T-helper 1 cell treated with Interleukin-12 subunit alpha and Interleukin-12 subunit beta and Interleukin-4 antibody, amounts not matched to agents 30 ng/mL and 1 ng/mL, for 36 hours (primary cell): Measurements from ENCODE around the gene SIX1. TPM values are rescaled to one million over a fixed set of nuclear protein-coding genes. Genes with fewer than 3 reads are reported as not detected.

Source experiments
- intact Hi-C: fragments of 100-400 bp; cut with micrococcal nuclease; formaldehyde crosslinking; loops from one replicate; pipeline ENCODE4 v1.15.1; 2024
- total RNA-seq: library from RNA; stranded (reverse); gene quantifications from 2 replicates; pipeline ENCODE4 v1.2.3, GENCODE V29; 2022

Gene SIX1
- total RNA-seq, 1 donor from 2014 or later, result 1.2 TPM

DNA sequence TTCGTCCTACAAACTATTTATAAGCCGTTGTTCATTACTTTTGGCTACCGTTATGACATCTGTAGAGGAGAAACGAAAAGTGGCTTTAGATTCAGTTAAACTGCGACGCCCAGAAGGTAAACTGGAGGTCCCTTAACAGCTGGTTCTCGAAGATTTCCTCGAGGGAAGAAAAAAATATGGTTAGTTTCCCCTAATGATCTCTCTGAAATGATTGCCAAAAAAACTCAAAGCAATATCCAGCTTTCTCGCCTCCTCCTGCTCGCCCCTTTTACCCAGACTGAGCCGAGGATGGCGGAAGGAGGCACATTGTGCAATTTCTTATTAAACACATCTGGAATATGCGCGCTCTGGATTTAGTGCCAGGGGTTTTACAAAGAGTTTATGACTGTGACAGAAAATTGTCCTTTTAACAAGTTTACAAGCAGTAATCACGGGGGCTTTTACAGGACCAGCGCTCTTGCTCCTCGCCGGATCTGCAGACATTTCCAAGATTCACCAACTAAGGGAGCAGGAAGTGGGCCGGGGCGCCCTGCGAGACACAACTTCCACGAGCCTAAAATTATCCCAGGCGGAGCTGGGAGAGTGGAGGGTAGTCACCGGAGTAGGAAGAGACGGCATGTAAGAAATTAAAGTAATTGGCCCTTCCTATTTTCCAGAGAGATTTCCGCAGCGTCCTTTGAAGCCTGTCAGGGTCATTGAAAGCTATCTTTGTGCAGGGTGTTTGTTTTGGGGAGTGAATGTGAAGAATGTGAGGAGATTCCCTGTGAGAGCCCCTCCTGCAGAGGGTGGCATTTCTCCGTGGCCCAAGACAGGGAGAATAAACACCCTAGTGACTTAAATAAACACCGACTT, 5.6 kb downstream of the SIX1 start:
- intact Hi-C loops, result no loop called here

DNA sequence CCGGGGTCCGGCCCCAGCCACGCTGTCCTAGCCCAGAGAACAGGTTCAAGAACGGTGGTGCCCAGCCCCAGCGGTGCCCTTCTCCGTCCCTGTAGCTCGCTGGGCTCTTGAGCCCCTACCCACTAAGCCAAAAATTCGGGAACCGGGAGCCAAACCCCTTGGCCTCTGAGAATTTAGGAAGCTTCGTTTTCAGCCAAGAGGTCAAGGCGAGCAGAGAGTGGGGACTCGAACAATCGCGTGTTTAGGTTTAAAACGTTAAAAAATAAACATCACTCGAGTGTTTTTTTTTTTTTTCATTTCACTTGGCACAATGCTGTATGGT, 6.2 kb downstream of the SIX1 start:
- intact Hi-C loops, result no loop called here

DNA sequence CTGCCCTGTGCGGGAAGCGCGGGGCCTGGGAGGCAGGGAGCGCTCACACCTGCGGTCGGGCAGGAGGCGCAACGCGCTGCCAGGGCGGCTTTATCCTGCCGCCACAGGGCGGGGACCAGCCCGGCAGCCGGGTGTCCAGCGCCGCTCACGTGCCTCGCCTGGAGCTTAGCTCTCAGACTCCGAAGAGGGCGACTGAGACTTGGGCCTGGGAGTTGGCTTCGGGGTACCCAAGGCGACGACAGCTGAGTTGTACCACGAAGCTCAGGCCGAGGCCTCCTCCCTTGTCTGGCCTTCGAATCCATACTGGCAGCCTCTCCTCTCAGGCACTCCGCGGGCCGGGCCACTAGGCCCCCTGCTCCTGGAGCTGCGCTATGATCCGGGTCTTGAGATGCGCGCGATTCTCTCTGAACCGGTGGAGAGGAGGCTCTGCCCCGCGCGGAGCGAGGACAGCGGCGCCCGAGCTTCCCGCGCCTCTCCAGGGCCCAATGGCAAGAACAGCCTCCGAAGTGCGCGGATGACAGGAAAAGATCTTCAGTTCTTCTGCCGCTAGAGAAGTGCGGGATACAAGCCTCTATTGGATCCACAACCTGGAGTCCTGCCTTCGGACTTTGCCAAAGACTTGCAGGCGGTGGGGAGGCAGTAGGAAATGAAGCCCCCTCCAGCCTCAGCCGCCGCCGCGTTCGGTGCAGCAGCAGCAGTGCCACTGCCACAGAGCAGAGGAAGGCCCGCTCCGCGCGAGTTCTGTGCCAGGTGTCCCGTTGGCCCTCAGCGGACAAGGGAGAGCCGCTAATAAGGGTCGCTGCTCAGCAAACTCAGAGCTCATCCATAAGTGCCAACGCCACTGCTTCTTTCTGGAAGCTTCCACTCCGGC, 6.8 kb downstream of the SIX1 start:
- intact Hi-C loops, result no loop called here

DNA sequence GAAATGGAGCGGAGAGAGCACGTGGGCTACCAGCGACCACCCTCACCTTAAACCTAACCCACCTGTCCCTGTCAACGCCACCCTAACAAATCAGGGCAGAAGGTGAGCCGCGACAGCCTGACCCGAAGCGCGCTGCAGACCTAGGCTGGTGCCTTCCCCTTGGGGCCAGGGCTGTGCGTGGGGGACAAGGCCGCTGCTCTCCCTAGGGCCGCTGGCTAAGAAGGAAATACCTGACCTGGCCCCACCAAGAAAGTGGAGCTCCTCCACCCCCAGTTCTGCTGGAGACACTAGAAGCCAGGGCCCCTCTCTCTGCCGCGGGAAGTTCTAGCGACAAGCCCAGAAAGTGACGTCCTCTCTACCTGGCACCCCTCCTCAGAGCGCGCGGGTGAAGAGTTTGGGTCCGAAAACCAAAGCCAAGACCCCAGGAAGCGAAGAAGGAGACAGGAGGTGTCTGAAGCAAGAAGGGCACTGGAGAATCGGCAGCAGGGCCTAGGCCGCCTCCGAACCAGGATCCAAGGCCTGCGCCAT, 7.5 kb downstream of the SIX1 start:
- intact Hi-C loops, result loop anchor here (1.0 kb wide), 1 partner anchor 8 kb away; no protein-coding TSS in a partner anchor

DNA sequence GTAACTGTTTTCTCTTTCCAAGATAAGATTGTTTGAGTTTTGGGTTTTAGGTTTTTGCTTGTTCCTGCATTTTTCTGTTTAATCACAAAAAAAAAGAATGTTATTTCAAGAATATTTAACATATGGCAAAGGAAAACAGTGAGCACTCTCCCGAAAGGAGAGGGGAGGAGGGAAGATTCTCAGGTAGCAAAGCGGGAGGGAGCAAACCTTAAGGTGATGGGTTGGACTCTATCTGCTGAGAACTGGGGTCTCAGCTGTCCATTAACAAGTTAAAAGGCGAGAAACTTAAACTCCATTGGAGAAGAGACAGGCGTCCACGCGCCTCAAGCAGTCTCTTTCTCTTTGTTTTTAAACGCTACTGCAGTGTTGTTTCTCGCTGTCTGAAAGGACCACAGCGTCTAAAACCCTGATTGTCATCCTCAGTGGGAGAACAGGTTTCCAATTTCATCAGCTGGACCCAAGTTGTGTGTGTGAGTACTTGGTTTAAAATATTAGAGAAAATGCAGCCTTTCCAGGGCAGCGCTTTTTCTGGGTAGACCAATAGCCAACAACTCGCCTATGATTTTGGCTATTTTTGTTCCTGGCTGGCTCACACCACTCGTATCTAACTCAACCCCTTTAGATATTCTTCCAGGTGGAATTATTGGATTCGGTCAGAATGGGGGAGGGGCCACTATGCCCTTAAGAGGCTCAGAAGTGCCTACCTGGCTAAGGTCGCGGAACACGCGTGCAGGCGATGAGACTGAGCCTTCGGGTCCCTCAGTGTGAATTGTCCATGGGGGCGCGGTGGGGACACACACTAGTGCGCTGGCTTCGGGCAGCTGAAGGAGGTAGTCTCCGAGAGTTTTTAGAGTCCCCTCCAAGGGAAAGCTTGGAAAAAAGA, 8.2 kb downstream of the SIX1 start:
- intact Hi-C loops, result loop anchor here (1.0 kb wide), 1 partner anchor 9 kb away; no protein-coding TSS in a partner anchor

DNA sequence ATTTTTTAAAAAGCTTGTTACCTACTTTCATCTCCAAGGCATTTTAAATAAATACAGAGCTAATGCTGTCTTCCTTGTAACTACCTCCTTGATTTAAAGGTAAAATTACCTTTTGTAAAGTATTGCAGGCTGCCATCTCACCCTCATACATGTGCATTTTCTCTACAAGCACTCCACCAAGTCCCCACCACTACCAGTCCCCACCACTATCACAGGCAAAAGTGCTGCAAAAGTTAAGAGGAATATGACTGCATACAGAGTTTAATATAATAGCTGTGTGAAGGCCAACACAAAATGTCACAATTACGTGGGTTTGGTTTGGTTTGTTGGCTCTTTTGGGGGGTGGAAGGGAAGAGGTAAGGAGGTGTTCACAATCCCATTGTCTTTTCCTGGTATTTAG, 9.6 kb downstream of the SIX1 start:
- intact Hi-C loops, result no loop called here

DNA sequence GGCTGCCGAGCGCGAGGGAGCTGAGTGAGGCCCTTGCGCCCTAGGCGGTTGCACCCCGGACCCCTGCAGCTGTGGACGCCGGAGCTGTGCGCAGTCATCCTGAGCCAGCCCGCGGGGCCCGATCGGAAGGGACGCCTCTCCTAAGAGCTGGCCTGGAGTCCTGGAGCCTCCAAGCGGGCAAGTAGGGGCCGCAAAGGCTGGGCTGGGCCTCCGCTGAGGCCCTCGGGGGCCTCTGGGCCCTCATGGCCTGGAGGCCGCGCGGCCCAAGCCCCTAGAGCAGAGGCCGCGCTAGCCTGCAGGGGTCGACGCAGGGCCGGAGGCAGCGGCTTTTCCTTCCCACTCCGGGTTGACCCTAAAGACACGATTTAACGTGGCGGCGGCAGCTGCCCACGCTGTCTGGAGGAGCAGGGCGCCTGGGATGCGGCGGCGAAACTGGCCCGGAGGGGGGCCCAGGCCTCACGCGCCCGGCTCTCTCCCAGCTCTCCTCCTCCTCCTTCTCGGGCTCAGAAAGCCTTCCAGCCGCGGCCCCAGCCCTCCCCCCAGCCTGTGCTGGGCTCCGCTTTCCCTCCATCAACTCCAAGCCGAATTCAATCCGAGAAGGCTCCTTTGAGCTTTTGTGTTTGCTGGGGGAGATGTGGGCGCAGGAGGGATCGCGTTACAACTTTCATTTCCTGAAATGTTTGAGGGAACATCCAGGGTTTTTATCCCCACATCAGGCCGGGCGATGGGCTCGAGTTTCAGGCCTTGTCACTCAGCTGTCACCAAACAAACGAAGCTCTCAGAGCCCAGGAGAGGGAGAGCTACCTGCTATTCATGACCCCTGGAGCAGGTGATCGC, 11.6 kb downstream of the SIX1 start:
- intact Hi-C loops, result no loop called here

DNA sequence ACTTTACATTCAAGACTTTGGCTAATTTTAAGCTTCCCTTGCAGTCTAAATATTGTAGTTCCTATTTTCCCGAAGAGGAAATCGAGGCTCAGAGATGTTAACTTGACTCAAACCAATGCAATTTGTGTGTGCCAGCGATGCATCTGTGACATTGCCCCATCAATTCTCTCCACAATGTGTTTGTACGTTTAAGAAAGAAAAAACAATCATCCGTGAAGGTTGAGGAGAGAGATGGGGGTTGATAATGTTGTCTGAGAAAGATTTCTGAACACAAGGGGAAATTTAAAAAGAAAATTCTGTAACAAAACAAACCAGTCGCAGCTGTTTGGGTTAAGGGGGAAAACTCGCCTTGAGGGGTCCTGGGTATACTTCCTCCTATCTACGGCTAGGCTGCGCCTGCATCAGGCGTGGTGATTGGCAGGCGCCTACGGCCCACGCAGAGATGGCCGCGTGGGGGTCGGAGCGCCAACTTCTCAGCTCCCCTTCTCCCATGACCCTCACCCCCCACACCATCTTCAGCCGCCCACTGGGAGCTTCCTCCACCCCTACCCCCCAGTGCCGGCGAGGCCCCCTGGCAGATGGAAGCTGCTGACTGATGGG, 12.3 kb downstream of the SIX1 start:
- intact Hi-C loops, result no loop called here

DNA sequence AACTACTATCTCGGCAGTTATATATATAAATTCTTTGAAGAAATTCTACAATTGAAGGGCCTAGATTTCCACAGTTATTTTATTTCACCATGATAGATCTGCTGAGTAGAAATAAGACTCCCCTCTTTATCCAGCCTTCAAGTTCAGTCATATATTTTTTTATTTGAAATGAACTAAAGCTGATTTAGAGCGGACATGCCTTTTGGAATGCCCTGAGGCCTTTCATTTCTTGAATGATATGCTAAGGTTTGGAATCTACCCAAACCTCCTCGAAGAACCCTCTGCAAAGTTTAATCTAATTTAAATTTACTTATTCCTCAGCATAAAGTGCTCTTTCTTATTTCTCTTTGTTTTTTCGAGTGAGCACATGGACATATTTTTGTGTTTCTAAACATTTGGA, 15.1 kb downstream of the SIX1 start:
- intact Hi-C loops, result no loop called here

DNA sequence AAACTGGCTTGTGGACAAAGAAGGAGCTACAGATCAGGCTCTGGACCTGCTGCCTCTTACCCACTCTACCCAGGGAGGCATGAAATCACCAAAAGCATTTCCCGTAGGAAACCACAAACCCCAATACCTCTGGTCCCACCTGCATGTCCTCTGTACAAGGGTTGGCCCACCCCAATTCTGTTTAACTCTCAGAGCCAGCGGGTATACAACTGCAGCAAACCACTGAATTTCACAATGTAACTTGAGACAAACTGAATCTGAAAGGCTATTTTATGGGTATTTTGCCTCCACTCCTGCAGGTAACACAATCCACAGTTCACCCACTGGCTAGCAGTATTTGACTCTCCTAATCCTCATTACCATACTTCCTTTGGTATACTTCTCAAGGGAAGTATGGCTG, 16.5 kb downstream of the SIX1 start:
- intact Hi-C loops, result no loop called here

DNA sequence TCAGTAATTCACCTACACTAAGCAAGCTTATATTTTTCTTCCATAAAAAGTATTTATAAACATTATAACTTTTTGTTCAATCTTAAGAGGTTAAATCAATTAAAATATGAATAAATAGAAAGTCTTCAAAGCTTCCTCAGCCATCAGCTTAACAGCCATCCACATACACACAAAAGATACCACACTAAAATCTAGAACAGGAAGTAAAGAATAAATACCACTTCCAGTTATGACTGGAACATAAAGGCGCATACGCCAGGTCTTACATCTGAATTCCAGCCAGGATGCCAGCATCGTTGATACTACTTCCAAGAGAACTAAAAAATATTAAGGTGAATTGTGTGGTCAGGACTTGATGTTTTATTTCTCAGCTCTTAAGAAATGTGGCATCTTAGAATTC, 17.0 kb downstream of the SIX1 start:
- intact Hi-C loops, result no loop called here

DNA sequence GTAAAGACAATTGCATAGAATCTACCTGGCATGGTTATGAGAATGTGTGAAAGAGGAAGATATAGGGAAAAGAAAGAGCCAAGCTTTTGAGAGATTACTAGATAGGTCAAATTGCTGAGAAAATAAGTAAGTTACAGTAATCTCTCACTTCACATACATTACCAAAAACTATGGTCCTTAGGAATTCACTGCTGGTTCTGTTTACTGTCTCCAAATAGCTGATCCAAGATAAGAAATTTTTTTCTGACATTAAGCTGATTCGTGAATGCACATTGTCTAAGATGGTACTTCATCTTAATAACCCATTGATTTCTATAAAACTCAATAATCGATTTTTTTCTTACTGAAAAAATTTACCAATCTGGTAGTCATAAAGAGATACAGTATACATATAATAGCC, 17.4 kb downstream of the SIX1 start:
- intact Hi-C loops, result no loop called here

DNA sequence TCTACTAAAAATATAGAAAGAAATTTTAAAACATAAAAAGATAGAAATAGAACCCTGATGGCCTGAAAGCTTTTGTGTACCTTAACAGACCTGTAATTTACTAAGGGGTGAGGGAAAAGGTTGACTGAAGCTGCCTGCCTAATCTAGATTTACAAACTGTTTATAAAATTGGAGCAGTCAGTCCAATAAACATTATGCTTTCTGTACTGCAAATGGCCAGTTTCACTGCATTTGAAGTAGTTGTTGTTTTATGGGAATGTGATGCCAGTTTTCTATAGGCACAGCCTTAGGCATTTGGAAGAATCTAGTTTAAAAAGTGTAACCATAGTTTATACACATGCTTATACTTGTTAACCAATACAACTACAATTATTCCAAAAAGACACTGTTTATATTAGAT, 19.1 kb downstream of the SIX1 start:
- intact Hi-C loops, result no loop called here

DNA sequence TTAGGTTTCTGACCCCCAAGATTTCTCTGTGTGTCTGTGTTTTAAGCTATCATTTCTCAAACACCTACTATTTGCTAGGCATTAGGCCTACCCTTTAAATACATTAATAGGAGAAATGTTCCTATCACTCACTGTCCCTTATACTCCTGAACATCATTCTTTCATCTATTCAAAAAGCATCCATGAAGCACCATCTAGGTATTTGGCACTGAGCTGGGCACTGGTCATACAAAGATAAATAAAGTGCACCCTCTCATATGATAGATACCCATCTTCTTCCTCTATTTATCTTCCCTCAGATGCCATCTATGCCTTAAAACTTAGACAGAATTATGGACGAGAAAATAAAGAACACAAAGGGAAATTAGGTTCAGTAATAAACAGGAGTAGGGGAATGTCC, 20.4 kb downstream of the SIX1 start:
- intact Hi-C loops, result loop anchor here (5.0 kb wide), 2 partner anchors 473 to 558 kb away; no protein-coding TSS in a partner anchor

DNA sequence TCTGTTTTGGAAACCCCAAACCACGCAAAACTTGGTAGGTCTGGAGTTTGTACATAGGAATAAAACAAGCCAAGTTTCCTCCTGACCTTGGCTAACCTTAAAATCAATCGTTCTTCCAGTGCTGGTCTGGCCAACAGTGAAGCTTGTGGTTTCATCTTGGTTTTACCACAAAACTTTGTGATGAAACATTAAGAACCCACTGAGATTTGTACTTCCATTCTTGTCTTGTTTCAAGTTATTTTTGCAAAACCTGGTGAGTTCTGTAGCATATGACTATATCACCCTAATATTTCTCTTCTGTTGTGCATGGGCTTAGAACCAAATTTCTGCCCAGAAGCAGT, 26.4 kb downstream of the SIX1 start:
- intact Hi-C loops, result no loop called here

DNA sequence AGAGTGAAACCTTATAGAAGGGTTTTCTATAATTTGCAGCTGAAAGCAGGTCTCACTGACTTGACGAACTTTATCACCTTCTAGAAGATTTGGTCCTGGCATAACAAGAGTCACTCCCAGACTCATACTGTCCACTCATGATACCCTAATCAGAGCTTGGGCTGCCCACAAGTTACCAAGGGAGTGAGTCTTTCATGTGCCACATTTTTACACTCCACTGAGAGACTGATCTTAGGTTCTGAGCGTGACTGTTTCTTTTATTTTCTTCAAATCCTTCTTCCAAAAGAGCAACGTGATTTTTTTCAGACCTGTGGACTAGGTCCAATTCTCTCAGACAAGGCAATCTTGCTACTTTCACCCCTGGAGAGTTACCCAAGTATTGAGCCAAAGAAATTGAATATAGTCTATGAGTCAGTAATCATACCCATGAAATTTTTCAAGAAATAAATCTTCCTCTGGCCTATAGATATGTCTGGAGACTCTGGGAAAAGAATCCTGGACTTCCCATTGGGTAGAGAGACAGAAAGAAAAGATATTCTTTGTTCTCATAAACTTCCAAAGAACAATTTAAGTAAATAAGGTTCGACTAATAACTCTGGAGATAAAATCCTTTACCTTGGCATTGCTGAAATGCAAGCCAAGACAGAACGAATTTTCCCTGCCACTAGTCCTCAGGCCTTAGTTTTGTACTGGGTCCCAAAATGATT, 26.9 kb downstream of the SIX1 start:
- intact Hi-C loops, result no loop called here

DNA sequence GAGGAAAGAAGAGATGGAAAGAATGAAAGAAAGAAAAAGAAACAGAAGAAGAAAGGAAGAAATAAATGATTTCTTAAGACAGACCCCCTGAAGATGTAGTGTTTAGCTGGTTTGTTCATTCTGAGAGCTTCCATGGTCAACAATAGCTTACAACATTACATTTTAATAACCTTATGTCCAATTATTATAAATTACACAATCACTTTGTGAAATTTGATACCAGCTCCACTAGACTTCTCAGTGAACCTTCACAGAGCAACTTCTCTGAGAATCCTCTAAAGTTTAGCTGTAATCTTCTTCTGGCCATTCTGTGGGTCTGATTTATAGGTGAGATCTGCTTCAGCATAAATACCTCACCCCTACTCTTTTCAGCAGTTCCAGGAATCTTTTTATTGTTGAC, 27.9 kb downstream of the SIX1 start:
- intact Hi-C loops, result no loop called here

DNA sequence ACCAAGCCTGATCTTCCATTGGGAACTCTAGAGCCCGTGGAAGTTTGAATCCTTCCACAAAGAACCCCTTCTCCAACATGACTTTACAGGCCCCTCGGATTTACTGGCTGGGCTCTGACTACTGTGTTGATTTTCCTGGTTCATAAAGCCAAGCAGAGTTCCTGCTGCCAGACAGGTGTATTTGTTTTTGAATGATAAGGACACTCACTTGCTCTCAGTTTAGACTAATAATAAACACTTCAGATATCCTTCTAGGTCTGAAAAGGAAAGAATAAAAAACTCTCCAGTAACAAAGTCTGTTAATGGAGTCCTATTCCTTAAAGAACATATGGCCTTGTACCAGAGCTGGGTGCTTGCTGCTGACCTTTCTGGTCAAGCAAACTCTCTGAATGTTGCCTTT, 31.0 kb downstream of the SIX1 start:
- intact Hi-C loops, result no loop called here

DNA sequence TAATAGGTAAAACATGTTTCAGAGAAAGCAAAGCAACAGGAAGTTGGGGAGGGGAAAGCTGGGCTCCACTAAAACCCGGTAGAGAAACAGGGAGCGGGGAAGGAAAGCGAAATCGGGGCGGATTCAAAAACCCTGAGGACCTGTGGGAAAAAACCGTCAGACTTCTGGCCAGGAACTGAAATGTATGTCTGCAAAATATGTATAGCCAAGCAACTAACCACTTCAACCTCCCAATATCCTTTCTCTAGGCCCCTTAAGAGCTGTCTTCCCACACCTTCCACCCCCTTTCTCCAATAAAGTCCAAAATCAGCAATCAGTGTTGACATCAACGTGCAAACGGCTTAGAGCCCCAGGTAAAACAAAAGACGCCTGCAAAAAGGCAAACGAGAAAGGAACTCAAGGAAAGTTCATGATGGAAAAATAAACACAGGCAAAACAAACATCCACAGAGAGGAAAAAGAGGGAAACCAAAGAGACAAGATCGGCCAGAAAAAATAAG, 32.8 kb downstream of the SIX1 start:
- intact Hi-C loops, result no loop called here
